Measurements from ENCODE around the gene SLC18A2.

Gene SLC18A2

DNA sequence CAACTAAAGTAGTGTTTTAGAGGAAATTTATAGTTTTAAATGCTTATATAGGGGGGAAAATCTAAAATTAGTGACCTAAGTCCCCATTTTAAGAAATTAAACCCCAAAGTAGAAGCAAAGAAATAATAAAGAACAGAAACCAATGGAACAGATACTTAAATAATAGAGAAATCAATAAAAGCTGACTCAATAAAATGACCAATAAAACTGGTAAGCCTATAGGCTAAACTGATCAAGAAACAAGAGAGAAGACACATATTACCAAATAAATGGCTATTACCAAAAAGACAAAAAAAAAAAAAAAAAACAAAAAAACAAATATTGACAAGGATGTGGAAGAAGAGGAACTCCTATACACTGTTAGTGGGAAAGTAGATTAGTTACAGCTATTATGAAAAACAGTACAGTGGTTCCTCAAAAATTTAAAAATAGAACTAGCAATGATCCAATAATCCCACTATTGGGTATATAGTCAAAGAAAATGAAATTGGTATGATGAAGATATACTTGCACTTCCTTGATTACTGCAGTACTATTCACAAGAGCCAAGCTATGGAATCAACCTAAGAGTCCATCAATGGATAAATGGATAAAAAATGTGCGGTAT lies 53.2 kb downstream of the SLC18A2 start:
- no peaks in the 10 kb centered on the region for H3K9me2 ChIP-seq (replicated peaks; ENCODE audit: insufficient read depth, low read length)
- no peak for DNase-seq
- H2AFZ ChIP-seq (ENCODE audit: low read length), result no peak overlapping the region
- H3K9me3 ChIP-seq (replicated peaks; ENCODE audit: insufficient read depth, low read length), result no peaks in the 10 kb centered on the region
- no peak overlapping the region for H3K4me3 ChIP-seq (ENCODE audit: low read length)
- no peaks in the 10 kb centered on the region for H3F3A ChIP-seq (ENCODE audit: insufficient read depth, low read length)
- no peak overlapping the region for H3K9ac ChIP-seq (ENCODE audit: low read length)
- no peak for TF ChIP-seq CTCF (IDR thresholded peaks at IDR 0.05; ENCODE audit: low read length)
- no peak for TF ChIP-seq EZH2 (optimal IDR thresholded peaks at IDR 0.05; ENCODE audit: low read depth, low read length)
- TF ChIP-seq EZH2phosphoT487 (IDR thresholded peaks at IDR 0.05; ENCODE audit: low read length), result no peak
- H3K4me2 ChIP-seq (ENCODE audit: low read depth, low read length), result no peak overlapping the region
- H3K4me1 ChIP-seq (ENCODE audit: low read length), result no peaks in the 10 kb centered on the region
- no peaks in the 10 kb centered on the region for H3K79me2 ChIP-seq (ENCODE audit: low read length)
- no peaks in the 10 kb centered on the region for H4K20me1 ChIP-seq (ENCODE audit: insufficient read depth, low read length)
- H3K27ac ChIP-seq (ENCODE audit: low read length), result no peak overlapping the region
- H3K36me3 ChIP-seq (replicated peaks; ENCODE audit: insufficient read depth, low read length), result no peaks in the 10 kb centered on the region
- H3K27me3 ChIP-seq (replicated peaks; ENCODE audit: insufficient read depth, low read length), result no peaks in the 10 kb centered on the region

DNA sequence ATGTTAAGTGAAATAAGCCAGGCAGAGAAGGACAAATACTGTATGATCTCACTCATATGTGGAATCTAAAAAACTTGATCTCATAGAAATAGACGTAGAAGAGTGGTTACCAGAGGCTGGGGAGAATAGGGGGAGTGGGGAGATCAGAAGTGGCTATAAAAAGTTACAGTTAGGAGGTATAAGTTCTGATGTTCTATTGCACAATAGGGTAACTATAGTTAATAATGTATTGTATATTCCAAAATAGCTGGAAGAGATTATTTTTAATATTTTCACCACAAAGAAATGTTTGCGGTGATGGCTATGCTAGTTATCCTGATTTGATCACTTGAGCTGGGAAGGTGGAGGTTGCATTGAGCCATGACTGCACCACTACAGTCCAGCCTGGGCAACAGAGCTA lies 53.8 kb downstream of the SLC18A2 start:
- no peaks in the 10 kb centered on the region for H4K20me1 ChIP-seq (ENCODE audit: insufficient read depth, low read length)
- no peaks in the 10 kb centered on the region for H3K4me1 ChIP-seq (ENCODE audit: low read length)
- no peaks in the 10 kb centered on the region for H3K9me3 ChIP-seq (replicated peaks; ENCODE audit: insufficient read depth, low read length)
- no peak overlapping the region for H3K4me2 ChIP-seq (ENCODE audit: low read depth, low read length)
- H3K79me2 ChIP-seq (ENCODE audit: low read length), result no peaks in the 10 kb centered on the region
- no peaks in the 10 kb centered on the region for H3F3A ChIP-seq (ENCODE audit: insufficient read depth, low read length)
- H3K9me2 ChIP-seq (replicated peaks; ENCODE audit: insufficient read depth, low read length), result no peaks in the 10 kb centered on the region
- H2AFZ ChIP-seq (ENCODE audit: low read length), result no peak overlapping the region
- H3K4me3 ChIP-seq (ENCODE audit: low read length), result no peak overlapping the region
- H3K27me3 ChIP-seq (replicated peaks; ENCODE audit: insufficient read depth, low read length), result no peaks in the 10 kb centered on the region
- TF ChIP-seq EZH2 (optimal IDR thresholded peaks at IDR 0.05; ENCODE audit: low read depth, low read length) (no peak), EZH2phosphoT487 (IDR thresholded peaks at IDR 0.05; ENCODE audit: low read length) (no peak), CTCF (IDR thresholded peaks at IDR 0.05; ENCODE audit: low read length) (no peak)
- no peak overlapping the region for H3K9ac ChIP-seq (ENCODE audit: low read length)
- no peak for DNase-seq
- H3K36me3 ChIP-seq (replicated peaks; ENCODE audit: insufficient read depth, low read length), result no peaks in the 10 kb centered on the region
- no peak overlapping the region for H3K27ac ChIP-seq (ENCODE audit: low read length)

GRCh38 chr10:117298219-117298618 lies 57.3 kb downstream of the SLC18A2 start:
- TF ChIP-seq EZH2phosphoT487 (IDR thresholded peaks at IDR 0.05; ENCODE audit: low read length) (no peak), EZH2 (optimal IDR thresholded peaks at IDR 0.05; ENCODE audit: low read depth, low read length) (no peak), CTCF (IDR thresholded peaks at IDR 0.05; ENCODE audit: low read length) (no peak)
- no peaks in the 10 kb centered on the region for H4K20me1 ChIP-seq (ENCODE audit: insufficient read depth, low read length)
- no peaks in the 10 kb centered on the region for H3F3A ChIP-seq (ENCODE audit: insufficient read depth, low read length)
- no peak overlapping the region for H3K27ac ChIP-seq (ENCODE audit: low read length)
- no peaks in the 10 kb centered on the region for H3K9me3 ChIP-seq (replicated peaks; ENCODE audit: insufficient read depth, low read length)
- no peaks in the 10 kb centered on the region for H3K9me2 ChIP-seq (replicated peaks; ENCODE audit: insufficient read depth, low read length)
- H3K4me3 ChIP-seq (ENCODE audit: low read length), result no peak overlapping the region
- H3K79me2 ChIP-seq (ENCODE audit: low read length), result no peaks in the 10 kb centered on the region
- no peak overlapping the region for H2AFZ ChIP-seq (ENCODE audit: low read length)
- no peaks in the 10 kb centered on the region for H3K36me3 ChIP-seq (replicated peaks; ENCODE audit: insufficient read depth, low read length)
- no peak overlapping the region for H3K9ac ChIP-seq (ENCODE audit: low read length)
- no peak overlapping the region for H3K4me2 ChIP-seq (ENCODE audit: low read depth, low read length)
- H3K4me1 ChIP-seq (ENCODE audit: low read length), result no peaks in the 10 kb centered on the region
- DNase-seq, result no peak
- no peaks in the 10 kb centered on the region for H3K27me3 ChIP-seq (replicated peaks; ENCODE audit: insufficient read depth, low read length)

Data from MM.1S (cell line).